ENCODE measurements around the gene HS3ST6. TPM values are rescaled to one million over a fixed set of nuclear protein-coding genes. Genes with fewer than 3 reads are reported as not detected.

Gene HS3ST6
- polyA plus RNA-seq, 1 of the 3 experiments (the other 2 are of a cell fraction), result 0.03 TPM

- no peaks in the 10 kb centered on the region for H3K79me2 ChIP-seq (ENCODE audit: insufficient read depth)
- H2AFZ ChIP-seq (ENCODE audit: low read depth), result peak within 1 kb of the TSS; percentile 100
- no peaks in the 10 kb centered on the region for H3K27me3 ChIP-seq (ENCODE audit: insufficient read depth)
- H3K4me1 ChIP-seq (ENCODE audit: control insufficient read depth in 1 of 2, insufficient read depth in 2 of 2, low read depth in 1 of 2, low read length in 1 of 2), result peaks cover 0 to 10% of the 10 kb centered on the region in 2 experiments; a peak in 2 of 4 replicates
- peak within 1 kb of the TSS; percentile 99 for H3K4me2 ChIP-seq
- peak; percentile 59 for TF ChIP-seq MXI1 (IDR thresholded peaks at IDR 0.05; ENCODE audit: low read depth, low read length)
- no peak for TF ChIP-seq FOSL2 (IDR thresholded peaks at IDR 0.05; ENCODE audit: borderline replicate concordance, low read depth)
- 0 out of 2 replicates have a peak, but pooled peaks have one; percentile 57 for TF ChIP-seq RFX5 (IDR thresholded peaks at IDR 0.05; ENCODE audit: low read length)
- 0 out of 2 replicates have a peak, but pooled peaks have one; percentile 15 for TF ChIP-seq CTCF (IDR thresholded peaks at IDR 0.05)
- TF ChIP-seq MAX (IDR thresholded peaks at IDR 0.05; ENCODE audit: low read depth), result peak; percentile 50
- TF ChIP-seq TAF1 (IDR thresholded peaks at IDR 0.05; ENCODE audit: borderline replicate concordance, low read depth, low read length), result peak; percentile 79
- TF ChIP-seq GABPA (IDR thresholded peaks at IDR 0.05; ENCODE audit: low read depth), result peak; percentile 63
- TF ChIP-seq GATA2 (CRISPR knock-in tag; IDR thresholded peaks at IDR 0.05), result no peak
- peak; percentile 69 for TF ChIP-seq ELF1 (IDR thresholded peaks at IDR 0.05)
- TF ChIP-seq POLR2AphosphoS5 (IDR thresholded peaks at IDR 0.05; ENCODE audit: low read depth, low read length), result peak; percentile 87
- no peak for TF ChIP-seq RXRA (IDR thresholded peaks at IDR 0.05; ENCODE audit: borderline replicate concordance, low read depth)
- TF ChIP-seq IRF3 (IDR thresholded peaks at IDR 0.05; ENCODE audit: low read depth, low read length), result no peak
- H3K9me3 ChIP-seq, result no peaks in the 10 kb centered on the region
- peak within 1 kb of the TSS; percentile 81 for H3K9ac ChIP-seq
- H4K20me1 ChIP-seq (ENCODE audit: insufficient read depth), result no peaks in the 10 kb centered on the region
- H3F3A ChIP-seq (replicated peaks; ENCODE audit: insufficient read depth), result no peaks in the 10 kb centered on the region
- DNase-seq, result peak; percentile 100
- POLR2A ChIA-PET, result interaction anchor here (0.8 to 1.6 kb wide), 5 partner anchors 11 to 22 kb away, joined by 3 to 17 read pairs (median 5); partner anchors contain the start of genes RPL3L and RPS2
- H3K4me3 ChIP-seq (ENCODE audit: low read depth in 2 of 2, low read length in 1 of 2), result peak within 1 kb of the TSS; percentile 91 to 95
- CTCF ChIA-PET, result interaction anchor here (0.6 to 3.4 kb wide), 5 partner anchors 10 to 132 kb away, joined by 3 to 16 read pairs (median 4); partner anchors contain the start of gene NDUFB10
- WGBS (ENCODE audit: low lambda C conversion rate), result 2% methylated on average over 36 of the region's 77 CpGs
- H3K36me3 ChIP-seq (replicated peaks in 1 of 2; ENCODE audit: control insufficient read depth in 1 of 2, insufficient read depth in 2 of 2, low read length in 1 of 2), result peaks cover 4 to 14% of the 10 kb centered on the region in 2 experiments
- H3K9me2 ChIP-seq, result no peaks in the 10 kb centered on the region
- H3K27ac ChIP-seq (ENCODE audit: low read depth in 2 of 2, low read length in 1 of 2), result peak within 1 kb of the TSS in 1 of 2 experiments; percentile 64; a peak in 1 of 4 replicates
Measured at GRCh38 chr16:1942810-1943726, 24.9 kb upstream of the HS3ST6 start, which contains the start of gene MSRB1. Gene MSRB1, minus strand, starts transcription at chr16:1943199. Its CDS starts 43 bp downstream, at chr16:1943156.

All from SK-N-SH (cell line).